IMR-90 (cell line): ENCODE data around the gene PCMTD2. TPM values are rescaled to one million over a fixed set of nuclear protein-coding genes. Genes with fewer than 3 reads are reported as not detected.
A peak's percentile ranks its signal among the peaks of the same experiment; 100 is the strongest.

ENCODE experiments used
- ATAC-seq: fragments of 200-7000 bp; cut with Tn5 transposase; 2 replicates; pipeline ENCODE4 v1.9.1; 2020; ENCODE audit warnings: low read depth, mild to moderate bottlenecking, moderate library complexity
- BruUV-seq: library from RNA; stranded (reverse); fragments of 400-500 nt; replicated peaks from 2 replicates; lab custom pipeline; 2021; lab: Mats Ljungman, UMichigan
- CTCF ChIA-PET: fragments of 300-600 bp; formaldehyde crosslinking; extraction: SDS; loops from one replicate; lab custom pipeline; 2021; ENCODE audit warnings: antibody characterized with exemption; lab: Yijun Ruan, JAX
- POLR2A ChIA-PET: fragments of 300-600 bp; sonication (Branson Sonifier 250); formaldehyde crosslinking; loops from one replicate; lab custom pipeline; 2022; ENCODE audit warnings: antibody characterized with exemption; ENCODE audit not compliant: unreplicated experiment; lab: Charles Lee
- DNase-seq: peaks from one replicate; pipeline ENCODE4 v3.0.0; 2013
- H2AFZ ChIP-seq: replicated peaks from 2 replicates; pipeline ENCODE3; 2013; ENCODE audit warnings: low read length, mild to moderate bottlenecking; ENCODE audit not compliant: poor library complexity
- H2AK5ac ChIP-seq: 2 replicates; pipeline ENCODE4 v1.6.1; 2013; ENCODE audit warnings: low read depth, low read length, inconsistent platforms
- H2AK9ac ChIP-seq: replicated peaks from 2 replicates; pipeline ENCODE3; 2013; ENCODE audit warnings: mild to moderate bottlenecking, low read depth, low read length, moderate library complexity; ENCODE audit not compliant: poor library complexity
- H2BK120ac ChIP-seq: 2 replicates; pipeline ENCODE4 v1.6.1; 2013; ENCODE audit warnings: low read depth, low read length, inconsistent platforms
- H2BK15ac ChIP-seq: 3 replicates; pipeline ENCODE4 v1.6.1; 2013; ENCODE audit warnings: low read depth, low read length, inconsistent platforms
- H2BK20ac ChIP-seq: 2 replicates; pipeline ENCODE4 v1.6.1; 2013; ENCODE audit warnings: low read depth, mild to moderate bottlenecking, inconsistent platforms, low read length, moderate library complexity
- H2BK5ac ChIP-seq: 2 replicates; pipeline ENCODE4 v1.6.1; 2013; ENCODE audit warnings: mild to moderate bottlenecking, low read depth, low read length, inconsistent platforms; ENCODE audit not compliant: poor library complexity, severe bottlenecking
- H3K14ac ChIP-seq: replicated peaks from 2 replicates; pipeline ENCODE4 v1.6.1; 2013; ENCODE audit warnings: low read depth, low read length, inconsistent platforms
- H3K18ac ChIP-seq: 2 replicates; pipeline ENCODE4 v1.6.1; 2013; ENCODE audit warnings: low read depth, low read length, control low read depth
- H3K23ac ChIP-seq: 2 replicates; pipeline ENCODE4 v1.6.1; 2013; ENCODE audit warnings: low read depth, low read length, inconsistent platforms
- H3K27ac ChIP-seq: 2 replicates; pipeline ENCODE4 v1.5.1; 2013; ENCODE audit warnings: mild to moderate bottlenecking, control low read depth, low read length; ENCODE audit not compliant: insufficient read depth
- H3K27me3 ChIP-seq: 2 replicates; pipeline ENCODE4 v1.6.1; 2013; ENCODE audit warnings: low read length; ENCODE audit not compliant: control insufficient read depth, insufficient read depth
- H3K36me3 ChIP-seq: 2 replicates; pipeline ENCODE4 v1.6.1; 2013; ENCODE audit warnings: low read length, mixed read lengths; ENCODE audit not compliant: control insufficient read depth, insufficient read depth
- H3K4ac ChIP-seq: 2 replicates; pipeline ENCODE4 v1.6.1; 2013; ENCODE audit warnings: low read depth, low read length, inconsistent platforms
- H3K4me1 ChIP-seq: 2 replicates; pipeline ENCODE4 v1.6.1; 2013; ENCODE audit warnings: low read length, mixed read lengths; ENCODE audit not compliant: control insufficient read depth, insufficient read depth
- H3K4me2 ChIP-seq: 2 replicates; pipeline ENCODE4 v1.6.1; 2013; ENCODE audit warnings: low read depth, mild to moderate bottlenecking, control low read depth, low read length, moderate library complexity
- H3K4me3 ChIP-seq: 2 replicates; pipeline ENCODE4 v1.5.1; 2013; ENCODE audit warnings: low read depth, mild to moderate bottlenecking, control low read depth, low read length, moderate library complexity; ENCODE audit not compliant: insufficient read depth
- H3K56ac ChIP-seq: 2 replicates; pipeline ENCODE4 v1.6.1; 2013; ENCODE audit warnings: low read length, inconsistent platforms; ENCODE audit not compliant: insufficient read depth; ENCODE audit errors: extremely low read depth
- H3K79me1 ChIP-seq, 2 experiments: 2 replicates each; pipeline ENCODE4 v1.6.1; 2013; ENCODE audit warnings: low read length in 2 of 2, inconsistent platforms in 1 of 2, low read depth in 1 of 2
- H3K9ac ChIP-seq: 2 replicates; pipeline ENCODE4 v1.6.1; 2013; ENCODE audit warnings: low read depth, low read length, control low read depth
- H3K9me1 ChIP-seq: 2 replicates; pipeline ENCODE4 v1.6.1; 2013; ENCODE audit warnings: low read length, inconsistent platforms; ENCODE audit not compliant: insufficient read depth
- H3K9me3 ChIP-seq: 2 replicates; pipeline ENCODE4 v1.6.1; 2013; ENCODE audit warnings: low read length; ENCODE audit not compliant: control insufficient read depth, insufficient read depth
- H4K20me1 ChIP-seq: 2 replicates; pipeline ENCODE4 v1.6.1; 2013; ENCODE audit warnings: low read length, inconsistent platforms; ENCODE audit not compliant: insufficient read depth
- H4K5ac ChIP-seq: 2 replicates; pipeline ENCODE4 v1.6.1; 2013; ENCODE audit warnings: mild to moderate bottlenecking, low read depth, low read length, control low read depth
- H4K8ac ChIP-seq, 2 experiments: 2 replicates each; pipeline ENCODE4 v1.6.1; 2013; ENCODE audit warnings: low read depth in 2 of 2, low read length in 2 of 2, control low read depth in 1 of 2, inconsistent platforms in 1 of 2
- H4K91ac ChIP-seq: 2 replicates; pipeline ENCODE4 v1.6.1; 2013; ENCODE audit warnings: low read depth, low read length, inconsistent platforms; ENCODE audit not compliant: insufficient read depth
- BHLHE40 ChIP-seq: fragments of 150-350 bp; IDR thresholded peaks from 2 replicates; pipeline ENCODE4 v1.6.1; 2016; ENCODE audit warnings: mild to moderate bottlenecking, low read depth, low read length
- CEBPB ChIP-seq: IDR thresholded peaks from 2 replicates; pipeline ENCODE4 v1.6.1; 2012; ENCODE audit warnings: low read depth, low read length, improper control_type of control experiment
- CHD1 ChIP-seq: IDR thresholded peaks from 2 replicates; pipeline ENCODE4 v1.6.1; 2012; ENCODE audit warnings: low read depth, low read length, improper control_type of control experiment
- CTCF ChIP-seq: conservative IDR thresholded peaks from 2 replicates; pipeline ENCODE4 v1.5.1; 2012; ENCODE audit warnings: mild to moderate bottlenecking, low read depth, low read length, improper control_type of control experiment
- ELK1 ChIP-seq: fragments of 150-350 bp; IDR thresholded peaks from 2 replicates; pipeline ENCODE4 v1.6.1; 2016; ENCODE audit warnings: low read depth, mild to moderate bottlenecking, low read length, moderate library complexity, borderline replicate concordance
- FOS ChIP-seq: fragments of 150-350 bp; IDR thresholded peaks from 2 replicates; pipeline ENCODE4 v1.6.1; 2016; ENCODE audit warnings: low read depth, low read length
- MAFK ChIP-seq: IDR thresholded peaks from 2 replicates; pipeline ENCODE4 v1.6.1; 2012; ENCODE audit warnings: low read depth, low read length, improper control_type of control experiment
- MAZ ChIP-seq: IDR thresholded peaks from 2 replicates; pipeline ENCODE4 v1.6.1; 2012; ENCODE audit warnings: low read depth, mild to moderate bottlenecking, low read length, improper control_type of control experiment, moderate library complexity, borderline replicate concordance
- MXI1 ChIP-seq: IDR thresholded peaks from 2 replicates; pipeline ENCODE4 v1.6.1; 2012; ENCODE audit warnings: low read depth, mild to moderate bottlenecking, low read length, moderate library complexity, borderline replicate concordance
- NFE2L2 ChIP-seq: fragments of 150-350 bp; IDR thresholded peaks from 2 replicates; pipeline ENCODE4 v1.6.1; 2016; ENCODE audit warnings: low read depth, mild to moderate bottlenecking, low read length
- POLR2A ChIP-seq: IDR thresholded peaks from 2 replicates; pipeline ENCODE4 v1.6.1; 2012; ENCODE audit warnings: mild to moderate bottlenecking, low read depth, low read length
- RAD21 ChIP-seq: IDR thresholded peaks from 2 replicates; pipeline ENCODE4 v1.6.1; 2012; ENCODE audit warnings: low read length, improper control_type of control experiment
- RCOR1 ChIP-seq: IDR thresholded peaks from 2 replicates; pipeline ENCODE4 v1.6.1; 2012; ENCODE audit warnings: mild to moderate bottlenecking, low read length, improper control_type of control experiment; ENCODE audit not compliant: insufficient replicate concordance
- RFX5 ChIP-seq: IDR thresholded peaks from 2 replicates; pipeline ENCODE4 v1.8.0; 2012; ENCODE audit warnings: low read depth, mild to moderate bottlenecking, low read length, moderate library complexity
- SMC3 ChIP-seq: fragments of 150-350 bp; IDR thresholded peaks from 2 replicates; pipeline ENCODE4 v1.6.1; 2016; ENCODE audit warnings: low read depth, mild to moderate bottlenecking, antibody characterized with exemption, low read length, moderate library complexity
- USF2 ChIP-seq: fragments of 150-350 bp; IDR thresholded peaks from 2 replicates; pipeline ENCODE4 v1.6.1; 2017; ENCODE audit warnings: mild to moderate bottlenecking, antibody characterized with exemption, low read length, low read depth
- WGBS, 2 experiments: methylation state at CpG; one replicate each; pipeline versions ENCODE4 v1.1.5 to v1.1.7; 2013; ENCODE audit warnings: missing lambda C conversion rate in 2 of 2; ENCODE audit not compliant: insufficient read length in 1 of 2; ENCODE audit errors: extremely low coverage in 2 of 2; 5-methylcytosine and 5-hydroxymethylcytosine counted together
- dilution Hi-C: fragments of 300-500 bp; cut with HindIII; formaldehyde crosslinking; loops from one replicate; pipeline ENCODE4 v1.14.3; 2018; ENCODE audit warnings: low sequenced_read_pairs; ENCODE audit not compliant: unreplicated experiment
- in situ Hi-C: fragments of 300-500 bp; cut with MboI; formaldehyde crosslinking; loops from 3 replicates; pipeline ENCODE4 v1.14.3; 2019; ENCODE audit warnings: low sequenced_read_pairs, inconsistent platforms, mixed read lengths
- intact Hi-C: fragments of 100-400 bp; cut with micrococcal nuclease; formaldehyde crosslinking; loops from 2 replicates; pipeline ENCODE4 v1.10.0; 2022
- polyA plus RNA-seq, 3 experiments: library from polyadenylated mRNA; depleted of rRNA; stranded (reverse); fragments of >200 nt; gene quantifications; 2 replicates each; pipeline ENCODE4 v1.2.3, GENCODE V29; 2012; ENCODE audit warnings: low replicate concordance in 1 of 3
- total RNA-seq: library from RNA; depleted of rRNA; stranded (reverse); fragments of >200 nt; gene quantifications from 2 replicates; pipeline ENCODE4 v1.2.3, GENCODE V29; 2012

Gene PCMTD2
- total and polyA plus RNA-seq, 2 of the 4 experiments (the other 2 are of a cell fraction) = 23.6 to 28.3 TPM

- no peak overlapping the region for H3K4ac ChIP-seq
- no peak overlapping the region for H3K27ac ChIP-seq
- H3K9me3 ChIP-seq = no peaks in the 10 kb centered on the region
- H3K36me3 ChIP-seq = no peaks in the 10 kb centered on the region
- H3K79me1 ChIP-seq = no peaks in the 10 kb centered on the region
- no peak overlapping the region for H3K56ac ChIP-seq
- H2BK5ac ChIP-seq = no peak overlapping the region
- DNase-seq (no peak), ATAC-seq (no peak)
- H3K14ac ChIP-seq = no peak overlapping the region
- H4K20me1 ChIP-seq = no peaks in the 10 kb centered on the region
- H2BK20ac ChIP-seq = no peak overlapping the region
- no peaks in the 10 kb centered on the region for H3K4me1 ChIP-seq
- no peak overlapping the region for H3K9ac ChIP-seq
- no CpG with 5 or more reads among the region's 19 CpGs for WGBS, 2 experiments
- peak overlapping the region; percentile 41 for H2AFZ ChIP-seq
- no TSS peak for BruUV-seq
- H2BK120ac ChIP-seq = no peak overlapping the region
- intact Hi-C loops = no loop called here
- H3K23ac ChIP-seq = no peak overlapping the region
- in situ Hi-C loops = no loop called here
- no peak overlapping the region for H2AK5ac ChIP-seq
- dilution Hi-C loops = no loop called here
- no peak overlapping the region for H2BK15ac ChIP-seq
- no peak overlapping the region for H3K18ac ChIP-seq
- TF ChIP-seq RFX5 = no peak
- TF ChIP-seq CTCF = no peak
- no peak for TF ChIP-seq USF2
- no peak for TF ChIP-seq SMC3
- no peak for TF ChIP-seq BHLHE40
- no peak for TF ChIP-seq POLR2A
- TF ChIP-seq RAD21 = no peak
- TF ChIP-seq CEBPB = no peak
- no peak for TF ChIP-seq ELK1
- TF ChIP-seq FOS = no peak
- no peak for TF ChIP-seq MXI1
- no peak for TF ChIP-seq MAZ
- TF ChIP-seq RCOR1 = no peak
- no peak for TF ChIP-seq MAFK
- TF ChIP-seq NFE2L2 = no peak
- no peak for TF ChIP-seq CHD1
- no peak overlapping the region for H2AK9ac ChIP-seq
- no peak overlapping the region for H4K91ac ChIP-seq
- H4K8ac ChIP-seq = no peak overlapping the region
- no peak overlapping the region for H4K5ac ChIP-seq
- CTCF ChIA-PET = no interaction called here
- H3K9me1 ChIP-seq = no peaks in the 10 kb centered on the region
- H3K4me3 ChIP-seq = no peak overlapping the region
- POLR2A ChIA-PET = no interaction called here
- H3K27me3 ChIP-seq = peaks cover 40% of the 10 kb centered on the region
- H3K4me2 ChIP-seq = no peak overlapping the region
Measured at GRCh38 chr20:64242003-64242796, 13.3 kb upstream of the PCMTD2 start.
